HCT116 (cell line): ENCODE measurements around the gene SLC11A1. TPM values are rescaled to one million over a fixed set of nuclear protein-coding genes. Genes with fewer than 3 reads are reported as not detected.

Experiments
- ATAC-seq: fragments of 200-7000 bp; cut with Tn5 transposase; 2 replicates; pipeline ENCODE4 v1.9.1; 2020; ENCODE audit warnings: mild to moderate bottlenecking, moderate library complexity
- BruUV-seq: library from RNA; stranded (reverse); fragments of 400-500 nt; replicated peaks from 2 replicates; lab custom pipeline; 2021; lab: Mats Ljungman, UMichigan
- CTCF ChIA-PET: fragments of 300-600 bp; sonication (Branson Sonifier 250); formaldehyde crosslinking; loops from one replicate; lab custom pipeline; 2021; ENCODE audit warnings: antibody characterized with exemption; lab: Charles Lee
- POLR2A ChIA-PET: fragments of 300-600, 350-600 bp; sonication (Branson Sonifier 250); formaldehyde crosslinking; loops from one replicate; lab custom pipeline; 2021; ENCODE audit warnings: antibody characterized with exemption; lab: Charles Lee
- RAD21 ChIA-PET, 2 experiments: fragments of 300-600 bp; sonication (Branson Sonifier 250); formaldehyde crosslinking; loops; one replicate each; lab custom pipeline; 2023; ENCODE audit warnings: low total read pairs in 2 of 2; ENCODE audit not compliant: uncharacterized antibody in 2 of 2, unreplicated experiment in 2 of 2, low non-redundant PET in 1 of 2; lab: Charles Lee
- DNase-seq: peaks from one replicate; pipeline ENCODE4 v3.0.0-alpha.2; 2010; ENCODE audit warnings: low read depth, low spot score
- H2AFZ ChIP-seq: fragments of 200-600 bp; shearing (Covaris generic), sonication (generic); 2 replicates; pipeline ENCODE4 v1.6.1; 2017; ENCODE audit warnings: low read depth, mixed run types, mixed read lengths, antibody characterized with exemption, low read length; ENCODE audit not compliant: poor library complexity, severe bottlenecking
- H3K27ac ChIP-seq: 2 replicates; pipeline ENCODE4 v1.5.1; 2012; ENCODE audit warnings: low read depth, low read length
- H3K27me3 ChIP-seq: fragments of 200-600 bp; sonication (generic); 2 replicates; pipeline ENCODE4 v1.6.1; 2016; ENCODE audit warnings: mixed run types, low read length, mixed read lengths; ENCODE audit not compliant: insufficient read depth
- H3K36me3 ChIP-seq, 2 experiments: fragments of 200-500 bp in 1 of 2; fragments of 200-600 bp in 1 of 2; sonication (Bioruptor generic) in 1 of 2; sonication (generic) in 1 of 2; 2 replicates each; pipeline versions ENCODE4 v1.5.1 to v1.6.1; 2014 to 2016; ENCODE audit warnings: low read length in 2 of 2, inconsistent platforms in 1 of 2, mixed read lengths in 1 of 2, mixed run types in 1 of 2; ENCODE audit not compliant: insufficient read depth in 2 of 2, control insufficient read depth in 1 of 2
- H3K4me1 ChIP-seq, 2 experiments: fragments of 200-600 bp in 1 of 2; sonication (generic) in 1 of 2; 2 replicates each; pipeline versions ENCODE4 v1.5.1 to v1.6.1; 2012 to 2017; ENCODE audit warnings: low read length in 2 of 2, inconsistent platforms in 1 of 2, mild to moderate bottlenecking in 1 of 2, mixed read lengths in 1 of 2, mixed run types in 1 of 2, moderate library complexity in 1 of 2; ENCODE audit not compliant: insufficient read depth in 2 of 2, control insufficient read depth in 1 of 2
- H3K4me2 ChIP-seq: fragments of 200-600 bp; sonication (generic); 2 replicates; pipeline ENCODE4 v1.6.1; 2017; ENCODE audit warnings: mixed run types, low read length, mixed read lengths
- H3K4me3 ChIP-seq, 2 experiments: fragments of 200-600 bp in 1 of 2; sonication (generic) in 1 of 2; replicated peaks in 1 of 2; 2 replicates each; pipeline ENCODE4 v1.5.1; 2011 to 2016; ENCODE audit warnings: low read length in 2 of 2, control low read depth in 1 of 2, low read depth in 1 of 2, mild to moderate bottlenecking in 1 of 2, mixed read lengths in 1 of 2, mixed run types in 1 of 2
- H3K79me2 ChIP-seq: fragments of 200-600 bp; sonication (generic); 2 replicates; pipeline ENCODE4 v1.6.1; 2017; ENCODE audit warnings: mild to moderate bottlenecking, mixed run types, low read length, moderate library complexity, mixed read lengths; ENCODE audit not compliant: insufficient read depth
- H3K9ac ChIP-seq: fragments of 200-600 bp; sonication (generic); 2 replicates; pipeline ENCODE4 v1.6.1; 2016; ENCODE audit warnings: low read length, mixed read lengths
- H3K9me2 ChIP-seq: fragments of 200-600 bp; sonication (generic), shearing (Covaris generic); 2 replicates; pipeline ENCODE4 v1.6.1; 2017; ENCODE audit warnings: mixed run types, mild to moderate bottlenecking, moderate library complexity; ENCODE audit not compliant: insufficient read depth
- H3K9me3 ChIP-seq, 2 experiments: fragments of 200-500 bp in 1 of 2; fragments of 200-600 bp in 1 of 2; sonication (Bioruptor generic) in 1 of 2; sonication (generic) in 1 of 2; 2 replicates each; pipeline ENCODE4 v1.6.1; 2014 to 2017; ENCODE audit warnings: low read length in 2 of 2, mixed read lengths in 2 of 2, inconsistent platforms in 1 of 2, low read depth in 1 of 2, mild to moderate bottlenecking in 1 of 2, mixed run types in 1 of 2, moderate library complexity in 1 of 2; ENCODE audit not compliant: control insufficient read depth in 1 of 2, insufficient read depth in 1 of 2
- H4K20me1 ChIP-seq: fragments of 200-600 bp; sonication (generic), shearing (Covaris generic); 2 replicates; pipeline ENCODE4 v1.6.1; 2017; ENCODE audit warnings: mixed run types, mild to moderate bottlenecking, moderate library complexity; ENCODE audit not compliant: insufficient read depth
- ATF3 ChIP-seq: IDR thresholded peaks from 2 replicates; pipeline ENCODE4 v1.6.1; 2012
- CEBPB ChIP-seq: IDR thresholded peaks from 2 replicates; pipeline ENCODE4 v1.6.1; 2012; ENCODE audit warnings: low read depth
- EGR1 ChIP-seq: IDR thresholded peaks from 2 replicates; pipeline ENCODE4 v1.6.1; 2012; ENCODE audit warnings: low read depth
- EZH2 ChIP-seq: fragments of 200-600 bp; sonication (generic); IDR thresholded peaks from 2 replicates; pipeline ENCODE4 v1.6.1; 2017; ENCODE audit warnings: antibody characterized with exemption, mixed run types
- EZH2phosphoT487 ChIP-seq: fragments of 200-600 bp; IDR thresholded peaks from 2 replicates; pipeline ENCODE4 v1.6.1; 2018; ENCODE audit warnings: antibody characterized with exemption, borderline replicate concordance
- FOSL1 ChIP-seq: IDR thresholded peaks from 2 replicates; pipeline ENCODE4 v1.6.1; 2012; ENCODE audit warnings: low read depth
- JUND ChIP-seq: IDR thresholded peaks from 2 replicates; pipeline ENCODE4 v1.6.1; 2012
- POLR2AphosphoS5 ChIP-seq: IDR thresholded peaks from 2 replicates; pipeline ENCODE4 v1.6.1; 2011; ENCODE audit warnings: mild to moderate bottlenecking, low read depth, low read length, moderate library complexity
- RAD21 ChIP-seq: IDR thresholded peaks from 2 replicates; pipeline ENCODE4 v1.6.1; 2012; ENCODE audit warnings: low read depth, mild to moderate bottlenecking
- SIN3A ChIP-seq: IDR thresholded peaks from 2 replicates; pipeline ENCODE4 v1.6.1; 2012; ENCODE audit warnings: low read depth
- SP1 ChIP-seq: IDR thresholded peaks from 2 replicates; pipeline ENCODE4 v1.6.1; 2012; ENCODE audit warnings: low read depth
- SRF ChIP-seq: IDR thresholded peaks from 2 replicates; pipeline ENCODE4 v1.6.1; 2012; ENCODE audit warnings: low read depth
- TCF7L2 ChIP-seq: IDR thresholded peaks from 2 replicates; pipeline ENCODE4 v1.7.0; 2011; ENCODE audit warnings: borderline replicate concordance, inconsistent platforms; ENCODE audit not compliant: insufficient read depth, insufficient read length; ENCODE audit errors: extremely low read depth
- YY1 ChIP-seq: IDR thresholded peaks from 2 replicates; pipeline ENCODE4 v1.6.1; 2011; ENCODE audit warnings: low read length, low read depth, moderate library complexity, mild to moderate bottlenecking; ENCODE audit not compliant: insufficient replicate concordance; ENCODE audit errors: extremely low read depth
- ZFX ChIP-seq: fragments of 450-650 bp; IDR thresholded peaks from 2 replicates; pipeline ENCODE4 v1.6.1; 2017
- ZNF274 ChIP-seq: fragments of 200-500 bp; sonication (Bioruptor generic); IDR thresholded peaks from 2 replicates; pipeline ENCODE4 v1.6.1; 2014; ENCODE audit warnings: mild to moderate bottlenecking, low read depth, low read length, inconsistent platforms
- intact Hi-C: fragments of 100-400 bp; cut with micrococcal nuclease; formaldehyde crosslinking; loops from 2 replicates; pipeline ENCODE4 v1.10.0; 2022
- total RNA-seq: library from RNA; stranded (reverse); gene quantifications from one replicate; pipeline ENCODE4 v1.2.1, GENCODE V29; 2021; ENCODE audit not compliant: unreplicated experiment

Gene SLC11A1
- total RNA-seq, 1 experiment from 2014 or later, result 0.42 TPM

- Histone ChIP-seq H3K27ac (no peak overlapping the region), H3K4me3 (no peak overlapping the region), H3K36me3 (no peaks in the 10 kb centered on the region), H3K9me3 (no peaks in the 10 kb centered on the region), H3K4me1 (peaks cover 13 to 23% of the 10 kb centered on the region in 2 experiments; a peak in 3 of 4 replicates), H3K79me2 (no peaks in the 10 kb centered on the region), H3K9ac (no peak overlapping the region), H3K27me3 (no peaks in the 10 kb centered on the region)
- DNase-seq, result no peak
- intact Hi-C loops, result no loop called here
- RAD21 ChIA-PET, result no interaction called here
- TF ChIP-seq YY1 (no peak), EGR1 (no peak), CEBPB (no peak), EZH2 (no peak), JUND (no peak), FOSL1 (no peak), RAD21 (no peak), ATF3 (no peak), ZNF274 (no peak), SP1 (no peak), SRF (no peak)
- TF ChIP-seq, all 23 proteins: peak for 0
- CTCF ChIA-PET, result no interaction called here
- Histone ChIP-seq H3K9me2 (no peaks in the 10 kb centered on the region), H3K4me2 (no peak overlapping the region), H4K20me1 (no peaks in the 10 kb centered on the region), H2AFZ (no peak overlapping the region)
- no TSS peak for BruUV-seq
- POLR2A ChIA-PET, result no interaction called here
- ATAC-seq, result no peak
Measured at GRCh38 chr2:218391202-218391601, 9.1 kb downstream of the SLC11A1 start.

DNA sequence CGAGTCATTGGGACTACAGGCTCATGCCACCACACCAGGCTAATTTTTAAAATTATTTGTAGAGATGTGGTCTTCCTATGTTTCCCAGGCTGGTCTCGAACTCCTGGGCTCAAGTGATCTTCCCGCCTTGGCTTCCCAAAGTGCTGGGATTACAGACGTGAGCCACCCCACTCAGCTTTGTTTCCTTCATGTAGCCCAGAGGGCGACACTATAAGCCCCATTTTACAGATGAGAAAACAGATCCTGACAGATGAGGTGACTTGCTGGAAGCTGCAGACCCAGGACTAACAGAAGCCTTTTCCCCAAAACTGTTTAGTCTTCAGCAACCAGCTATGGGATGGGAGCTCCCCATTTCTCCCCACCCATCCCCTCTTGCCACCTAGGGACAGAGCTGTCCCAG, 10.4 kb downstream of the SLC11A1 start:
- no peak overlapping the region for H3K4me3 ChIP-seq
- CTCF ChIA-PET, result interaction anchor here (1.0 to 1.4 kb wide), 2 partner anchors 91 to 122 kb away, joined by 3 to 4 read pairs; partner anchors contain the start of genes AAMP and PNKD
- no TSS peak for BruUV-seq
- intact Hi-C loops, result no loop called here
- DNase-seq, result no peak
- ATAC-seq, result no peak
- H3K27me3 ChIP-seq, result no peaks in the 10 kb centered on the region
- peaks cover 22 to 36% of the 10 kb centered on the region in 2 experiments for H3K4me1 ChIP-seq
- TF ChIP-seq JUND (no peak), EZH2phosphoT487 (no peak), POLR2AphosphoS5 (no peak), SP1 (no peak), ATF3 (no peak), CEBPB (no peak), SIN3A (no peak), RAD21 (no peak), ZFX (no peak), TCF7L2 (no peak), ZNF274 (no peak)
- H3K36me3 ChIP-seq, result no peaks in the 10 kb centered on the region
- POLR2A ChIA-PET, result no interaction called here
- no peaks in the 10 kb centered on the region for H3K9me3 ChIP-seq
- H3K79me2 ChIP-seq, result no peaks in the 10 kb centered on the region
- H2AFZ ChIP-seq, result no peak overlapping the region
- no peaks in the 10 kb centered on the region for H3K9me2 ChIP-seq
- H3K4me2 ChIP-seq, result no peak overlapping the region
- RAD21 ChIA-PET, result no interaction called here
- H3K9ac ChIP-seq, result no peak overlapping the region
- H3K27ac ChIP-seq, result no peak overlapping the region
- no peaks in the 10 kb centered on the region for H4K20me1 ChIP-seq
